Measurements from ENCODE around the gene NUDT8. TPM values are rescaled to one million over a fixed set of nuclear protein-coding genes. Genes with fewer than 3 reads are reported as not detected.

Gene NUDT8
- total RNA-seq, 4 donors from 2014 or later = 5.0 to 64.1 (median 45.4) TPM

- Histone ChIP-seq H3K27me3 (no peaks in the 10 kb centered on the region), H3K4me1 (peaks cover 0 to 28% (median 18%) of the 10 kb centered on the region in 4 donors), H3K27ac (no peak overlapping the region), H3K36me3 (peaks cover 0 to 44% (median 0%) of the 10 kb centered on the region in 3 donors), H3K4me3 (no peak overlapping the region), H3K9me3 (no peaks in the 10 kb centered on the region)
- no peak for DNase-seq
- TF ChIP-seq, protein P1, sequence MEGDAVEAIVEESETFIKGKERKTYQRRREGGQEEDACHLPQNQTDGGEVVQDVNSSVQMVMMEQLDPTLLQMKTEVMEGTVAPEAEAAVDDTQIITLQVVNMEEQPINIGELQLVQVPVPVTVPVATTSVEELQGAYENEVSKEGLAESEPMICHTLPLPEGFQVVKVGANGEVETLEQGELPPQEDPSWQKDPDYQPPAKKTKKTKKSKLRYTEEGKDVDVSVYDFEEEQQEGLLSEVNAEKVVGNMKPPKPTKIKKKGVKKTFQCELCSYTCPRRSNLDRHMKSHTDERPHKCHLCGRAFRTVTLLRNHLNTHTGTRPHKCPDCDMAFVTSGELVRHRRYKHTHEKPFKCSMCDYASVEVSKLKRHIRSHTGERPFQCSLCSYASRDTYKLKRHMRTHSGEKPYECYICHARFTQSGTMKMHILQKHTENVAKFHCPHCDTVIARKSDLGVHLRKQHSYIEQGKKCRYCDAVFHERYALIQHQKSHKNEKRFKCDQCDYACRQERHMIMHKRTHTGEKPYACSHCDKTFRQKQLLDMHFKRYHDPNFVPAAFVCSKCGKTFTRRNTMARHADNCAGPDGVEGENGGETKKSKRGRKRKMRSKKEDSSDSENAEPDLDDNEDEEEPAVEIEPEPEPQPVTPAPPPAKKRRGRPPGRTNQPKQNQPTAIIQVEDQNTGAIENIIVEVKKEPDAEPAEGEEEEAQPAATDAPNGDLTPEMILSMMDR (IDR thresholded peaks at IDR 0.05) = no peak
- TF ChIP-seq POLR2A (IDR thresholded peaks at IDR 0.05) = no peak
These were observed 19.4 kb downstream of the NUDT8 start for GRCh38 chr11:67610302-67610868.

- Histone ChIP-seq H3K36me3 (peaks cover 0 to 44% (median 0%) of the 10 kb centered on the region in 3 donors), H3K27ac (no peak overlapping the region), H3K9me3 (no peaks in the 10 kb centered on the region), H3K4me1 (peaks cover 0 to 22% (median 15%) of the 10 kb centered on the region in 4 donors), H3K4me3 (no peak overlapping the region), H3K27me3 (no peaks in the 10 kb centered on the region)
- no peak for DNase-seq
- TF ChIP-seq POLR2A (IDR thresholded peaks at IDR 0.05) = no peak
- TF ChIP-seq, protein P1 (IDR thresholded peaks at IDR 0.05) = no peak
These were observed 20.4 kb downstream of the NUDT8 start for GRCh38 chr11:67609316-67609715.

DNA sequence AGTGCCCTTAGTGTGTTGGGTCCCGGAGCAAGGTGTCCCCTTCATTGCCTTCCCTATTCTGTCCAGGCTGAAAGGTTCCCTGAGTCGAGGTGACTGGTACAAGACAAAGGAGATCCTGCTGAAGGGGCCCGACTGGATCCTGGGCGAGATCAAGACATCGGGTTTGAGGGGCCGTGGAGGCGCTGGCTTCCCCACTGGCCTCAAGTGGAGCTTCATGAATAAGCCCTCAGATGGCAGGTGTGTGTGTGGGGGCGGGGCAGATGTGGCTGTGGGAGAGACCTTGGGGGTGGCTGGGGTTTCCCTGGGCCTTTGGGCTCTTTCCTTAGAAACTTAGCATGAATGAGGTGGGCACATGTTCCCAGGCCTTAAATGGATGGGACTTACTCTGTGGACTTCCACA is 21.3 kb downstream of the NUDT8 start:
- Histone ChIP-seq H3K27ac (no peak overlapping the region), H3K4me1 (peaks cover 0 to 15% (median 12%) of the 10 kb centered on the region in 4 donors), H3K4me3 (no peak overlapping the region), H3K9me3 (no peaks in the 10 kb centered on the region), H3K27me3 (no peaks in the 10 kb centered on the region), H3K36me3 (peaks cover 0 to 44% (median 0%) of the 10 kb centered on the region in 3 donors)
- no peak for TF ChIP-seq POLR2A (IDR thresholded peaks at IDR 0.05)
- TF ChIP-seq, protein P1 (IDR thresholded peaks at IDR 0.05) = no peak
- no peak for DNase-seq

GRCh38 chr11:67607507-67607906 is 22.2 kb downstream of the NUDT8 start:
- TF ChIP-seq, protein P1 (IDR thresholded peaks at IDR 0.05) = no peak
- no peak for TF ChIP-seq POLR2A (IDR thresholded peaks at IDR 0.05)
- H3K4me1 ChIP-seq = peaks cover 0 to 12% (median 12%) of the 10 kb centered on the region in 4 donors
- peak overlapping the region; percentile 90 to 94 (median 92) for H3K4me3 ChIP-seq
- H3K27me3 ChIP-seq = no peaks in the 10 kb centered on the region
- DNase-seq = no peak
- peaks cover 0 to 41% (median 0%) of the 10 kb centered on the region in 3 donors for H3K36me3 ChIP-seq
- H3K9me3 ChIP-seq = no peaks in the 10 kb centered on the region
- H3K27ac ChIP-seq = peak overlapping the region in 3 of 4 donors; percentile 84 to 86 (median 85)

DNA sequence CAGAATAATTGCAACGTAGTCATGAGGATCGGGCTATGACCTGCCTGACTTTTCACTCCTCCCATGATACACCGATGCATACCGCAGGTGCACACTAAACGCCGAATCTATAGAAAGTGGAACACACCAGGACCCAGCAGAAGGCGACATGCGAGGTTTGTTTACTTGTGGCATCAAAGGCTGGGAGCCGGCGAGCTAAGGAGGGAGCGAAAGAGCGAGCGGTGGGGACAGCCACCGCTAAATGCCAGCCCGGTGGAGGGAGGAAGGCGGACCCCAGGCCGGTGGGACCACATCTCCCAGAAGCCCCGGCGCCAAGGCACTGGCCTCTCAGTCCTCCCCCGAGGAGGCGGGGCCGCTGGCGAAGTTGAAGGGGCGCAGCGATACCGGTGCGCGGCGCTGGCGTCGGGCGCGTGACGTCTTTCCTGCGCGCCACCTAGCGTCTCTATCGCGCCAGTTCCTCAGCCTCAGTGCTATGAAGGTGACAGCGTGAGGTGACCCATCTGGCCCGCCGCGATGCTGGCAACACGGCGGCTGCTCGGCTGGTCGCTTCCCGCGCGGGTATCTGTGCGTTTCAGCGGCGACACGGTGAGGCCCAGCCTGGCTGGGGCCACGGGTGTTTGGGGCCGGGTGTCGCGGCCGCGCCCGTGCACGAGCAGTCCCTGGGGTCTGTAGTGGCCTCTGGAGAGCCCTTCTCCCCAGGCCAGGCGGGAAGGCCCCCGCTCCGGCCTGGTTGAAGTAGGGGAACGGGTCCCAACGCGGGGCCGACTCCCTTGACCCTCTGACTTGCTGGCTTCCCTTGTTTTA is 23.0 kb downstream of the NUDT8 start, which contains the start of gene NDUFV1:
Gene NDUFV1 (plus strand): TSS at position 445 of the 804 bp plus-strand sequence. CDS start 69 bp downstream, at position 514.
- Histone ChIP-seq H3K9me3 (no peaks in the 10 kb centered on the region), H3K4me1 (peaks cover 0 to 12% (median 12%) of the 10 kb centered on the region in 4 donors)

More for the DNA sequence above, 23.0 kb downstream of the NUDT8 start, which contains the start of gene NDUFV1:
- peaks cover 0 to 33% (median 0%) of the 10 kb centered on the region in 3 donors for H3K36me3 ChIP-seq
- H3K4me3 ChIP-seq = peak within 1 kb of the TSS; percentile 90 to 94 (median 92)
- H3K27ac ChIP-seq = peak within 1 kb of the TSS; percentile 84 to 86 (median 86)
- TF ChIP-seq, protein P1 (IDR thresholded peaks at IDR 0.05) = peak; percentile 68 to 94 (median 90)
- TF ChIP-seq POLR2A (IDR thresholded peaks at IDR 0.05) = peak; percentile 78 to 80
- H3K27me3 ChIP-seq = no peaks in the 10 kb centered on the region
- peak; percentile 97 to 99 (median 98) for DNase-seq
